Left lobe of liver (tissue), 2 donors: Measurements from ENCODE around the gene PLG. TPM values are rescaled to one million over a fixed set of nuclear protein-coding genes. Genes with fewer than 3 reads are reported as not detected.
"Not testable (repeated sequence)": the region's sequence is repeated elsewhere in the genome, so short reads cannot be mapped to it uniquely, and the experiment has no call there.

ENCODE experiments used
- ATAC-seq: fragments of 200-7000 bp; cut with Tn5 transposase; one replicate; pipeline ENCODE4 v1.9.1; 2020; ENCODE audit warnings: mild to moderate bottlenecking, moderate library complexity
- DNase-seq: peaks from one replicate; pipeline ENCODE4 v3.0.0-alpha.2; 2020; ENCODE audit warnings: low spot score
- total RNA-seq: library from RNA; stranded (reverse); gene quantifications from one replicate; pipeline ENCODE4 v1.2.1, GENCODE V29; 2021
- donor health status: DM: no; HTN: no; CAD: no; lungs with moderate emphysema.
- donor health status: DM: no; HTN: yes; CAD: no.

Gene PLG
- total RNA-seq, 1 donor from 2014 or later, result 1,901 TPM

GRCh38 chr6:160774399-160774798, 72.4 kb downstream of the PLG start:
- ATAC-seq, result no peak
- no peak for DNase-seq

GRCh38 chr6:160775792-160776580, 73.9 kb downstream of the PLG start:
- ATAC-seq, result no peak
- no peak for DNase-seq

GRCh38 chr6:160779095-160779494, 77.1 kb downstream of the PLG start:
- ATAC-seq, DNase-seq: not testable (repeated sequence)

- ATAC-seq, DNase-seq: not testable (repeated sequence)
These were observed 78.6 kb downstream of the PLG start for GRCh38 chr6:160780656-160781055.

GRCh38 chr6:160781298-160781697, 79.3 kb downstream of the PLG start:
- no peak for ATAC-seq
- DNase-seq, result no peak

- DNase-seq (no peak), ATAC-seq (no peak)
These were observed 80.2 kb downstream of the PLG start for GRCh38 chr6:160782228-160782627.

GRCh38 chr6:160783741-160784140, 81.7 kb downstream of the PLG start:
- ATAC-seq, result no peak
- no peak for DNase-seq

GRCh38 chr6:160788126-160788525, 86.1 kb downstream of the PLG start:
- not testable (repeated sequence) for DNase-seq, ATAC-seq

- DNase-seq (no peak), ATAC-seq (no peak)
These were observed 86.8 kb downstream of the PLG start for GRCh38 chr6:160788806-160789205.

- no peak for ATAC-seq
These were observed 87.4 kb downstream of the PLG start for GRCh38 chr6:160789263-160790027.

GRCh38 chr6:160790028-160790792, 88.2 kb downstream of the PLG start:
- no peak for DNase-seq
- no peak for ATAC-seq

More at GRCh38 chr6:160789263-160790027, 87.4 kb downstream of the PLG start:
- no peak for DNase-seq

GRCh38 chr6:160791459-160791858, 89.4 kb downstream of the PLG start:
- DNase-seq, result no peak
- no peak for ATAC-seq

- no peak for ATAC-seq
- DNase-seq, result no peak
These were observed 90.0 kb downstream of the PLG start for GRCh38 chr6:160791981-160792418.

- DNase-seq (no peak), ATAC-seq (no peak)
These were observed 90.7 kb downstream of the PLG start for GRCh38 chr6:160792708-160793107.

- no peak for ATAC-seq
- no peak for DNase-seq
These were observed 91.6 kb downstream of the PLG start for GRCh38 chr6:160793652-160794051.

GRCh38 chr6:160795721-160796120, 93.7 kb downstream of the PLG start:
- ATAC-seq, result no peak
- DNase-seq, result no peak

- no peak for ATAC-seq
- no peak for DNase-seq
These were observed 96.6 kb downstream of the PLG start for GRCh38 chr6:160798625-160799024.

- DNase-seq (no peak), ATAC-seq (no peak)
These were observed 97.9 kb downstream of the PLG start for GRCh38 chr6:160799801-160800506.

GRCh38 chr6:160801418-160801817, 99.4 kb downstream of the PLG start:
- ATAC-seq (no peak), DNase-seq (no peak)

- not testable (repeated sequence) for DNase-seq, ATAC-seq
These were observed 100.0 kb downstream of the PLG start for GRCh38 chr6:160802049-160802448.
